Stimulated activated CD4-positive, alpha-beta T cell treated with anti-CD3 and anti-CD28 coated beads, TNF-alpha, amount 100 ng/mL, for 48 hours (primary cell): ENCODE results near the gene MAP3K15.

ENCODE experiments used
- DNase-seq, 3 donors: peaks; one replicate each; pipeline ENCODE4 v3.0.0-alpha.2; 2020; ENCODE audit warnings: low read depth in 3 of 3

Gene MAP3K15

GRCh38 chrX:19410259-19410658 is 105.0 kb downstream of the MAP3K15 start:
- no peak for DNase-seq

DNA sequence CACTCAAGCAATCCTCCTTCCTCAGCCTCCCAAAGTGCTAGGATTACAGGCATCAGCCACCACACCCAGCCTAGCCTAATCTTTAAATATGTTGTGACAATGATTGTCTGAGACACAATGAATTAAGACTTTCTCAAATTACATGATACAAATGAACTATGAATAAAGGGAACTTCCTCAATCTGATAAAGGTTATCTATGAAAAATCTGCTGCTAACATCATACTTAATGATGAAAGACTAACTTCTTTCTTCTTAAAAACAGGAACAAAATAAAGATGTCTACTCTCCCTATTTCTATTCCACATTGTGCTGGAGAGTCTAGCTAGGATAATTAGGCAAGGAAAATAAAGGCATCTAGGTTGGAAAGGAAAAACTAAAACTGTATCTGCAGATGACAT is 111.6 kb downstream of the MAP3K15 start:
- no peak for DNase-seq

GRCh38 chrX:19392703-19393102 is 122.6 kb downstream of the MAP3K15 start:
- DNase-seq: no peak

DNA sequence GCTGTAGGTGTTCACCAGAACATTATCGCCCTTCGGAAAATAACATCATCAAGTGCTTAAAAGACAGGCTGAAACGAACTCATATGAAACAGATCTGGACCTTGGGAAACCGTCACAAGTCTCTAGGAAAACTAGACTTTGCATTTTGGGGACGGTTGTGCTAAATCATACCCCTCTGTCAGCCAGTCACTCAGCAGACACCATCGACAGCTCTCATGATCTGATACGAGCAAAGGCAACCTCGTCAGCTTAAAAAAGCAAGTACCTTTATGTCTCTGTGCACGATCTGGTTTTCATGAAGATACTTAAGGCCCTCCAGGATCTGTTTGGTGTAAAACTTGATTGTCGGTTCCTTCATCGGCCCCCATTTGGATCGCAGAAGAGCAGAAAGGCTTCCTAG is 123.2 kb downstream of the MAP3K15 start:
- no peak for DNase-seq

DNA sequence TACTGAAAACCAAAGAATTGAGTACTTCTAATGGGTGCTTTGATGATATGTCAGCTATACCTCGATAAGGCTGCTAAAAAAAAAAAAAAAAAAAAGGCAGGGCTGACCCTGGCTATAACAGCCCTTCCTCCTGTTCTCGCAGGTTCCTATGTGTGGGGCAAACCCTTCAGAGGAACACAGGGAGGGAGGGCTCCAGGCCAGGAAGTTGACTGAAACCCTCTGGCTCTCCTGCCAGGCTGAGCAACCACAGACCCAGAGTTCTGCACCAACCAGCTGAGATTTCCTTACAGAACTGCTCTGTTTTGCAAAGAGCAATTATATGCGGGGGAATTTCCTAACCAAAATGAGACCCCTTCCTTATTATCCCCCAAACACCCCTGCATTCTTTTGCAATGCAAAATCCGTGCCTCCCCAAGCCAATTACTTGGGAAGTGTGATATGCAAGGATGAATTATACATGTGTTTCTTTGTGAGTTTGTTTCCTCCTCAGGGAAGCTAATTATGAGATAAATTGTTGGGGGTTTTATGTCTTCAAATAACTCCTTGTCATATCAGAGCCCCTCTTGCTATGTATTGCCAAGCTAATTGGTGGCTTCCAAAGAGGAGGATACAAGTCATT is 126.0 kb downstream of the MAP3K15 start:
- DNase-seq: no peak

- DNase-seq: no peak
Measured at GRCh38 chrX:19388741-19389140, 126.6 kb downstream of the MAP3K15 start.

DNA sequence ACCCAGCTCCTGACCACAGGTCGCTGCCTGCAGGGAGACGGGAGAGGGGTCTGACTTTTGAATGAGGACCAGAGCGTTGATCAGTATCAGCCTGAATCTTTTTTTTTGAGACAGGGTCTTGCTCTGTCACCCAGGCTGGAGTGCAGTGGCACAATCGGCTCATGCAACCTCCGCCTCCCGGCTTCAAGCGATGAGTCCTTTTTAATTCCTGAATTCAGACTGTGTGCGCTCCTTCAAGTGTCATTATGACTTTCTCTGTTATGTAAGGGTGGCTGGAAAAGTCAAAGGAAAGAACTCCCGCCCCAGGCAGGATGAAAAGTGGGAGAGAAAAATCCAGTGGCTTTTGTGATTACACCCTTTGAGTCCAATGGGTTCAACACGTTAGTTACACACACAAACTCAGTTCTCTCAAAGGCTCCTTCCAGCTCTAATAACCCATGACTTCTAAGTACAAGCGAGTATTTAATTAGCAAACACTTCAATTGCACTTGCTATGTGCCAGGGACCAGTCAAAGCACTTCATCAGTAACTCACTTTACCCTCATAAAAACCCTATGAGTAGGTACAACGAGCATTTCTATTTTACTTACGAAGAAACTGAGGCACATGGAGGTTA is 127.1 kb downstream of the MAP3K15 start:
- DNase-seq: no peak

DNA sequence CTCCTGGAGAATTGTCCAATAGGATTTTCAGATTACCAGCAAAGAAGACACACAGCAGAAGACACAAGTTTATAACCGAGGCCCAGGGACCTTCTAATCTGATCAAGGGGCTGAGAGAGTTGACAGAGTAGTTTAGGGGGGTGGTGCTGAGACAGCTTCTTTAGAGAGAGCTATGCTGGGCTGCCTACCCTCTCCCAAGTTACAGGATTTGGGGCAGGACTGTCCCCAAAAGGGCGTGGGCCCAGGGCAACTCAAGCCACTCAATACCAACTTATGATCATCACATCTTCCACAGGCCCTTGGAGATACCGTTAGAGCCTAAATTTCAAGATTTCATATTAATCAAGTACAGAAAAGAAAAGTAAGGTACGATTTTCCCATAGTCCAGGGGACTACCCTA is 128.6 kb downstream of the MAP3K15 start:
- no peak for DNase-seq

GRCh38 chrX:19382555-19383145 is 132.7 kb downstream of the MAP3K15 start:
- peak; percentile 16 to 67 (median 22) for DNase-seq

- no peak for DNase-seq
Measured at GRCh38 chrX:19381326-19381725, 134.0 kb downstream of the MAP3K15 start.

- DNase-seq: no peak
Measured at GRCh38 chrX:19377799-19378198, 137.5 kb downstream of the MAP3K15 start.

DNA sequence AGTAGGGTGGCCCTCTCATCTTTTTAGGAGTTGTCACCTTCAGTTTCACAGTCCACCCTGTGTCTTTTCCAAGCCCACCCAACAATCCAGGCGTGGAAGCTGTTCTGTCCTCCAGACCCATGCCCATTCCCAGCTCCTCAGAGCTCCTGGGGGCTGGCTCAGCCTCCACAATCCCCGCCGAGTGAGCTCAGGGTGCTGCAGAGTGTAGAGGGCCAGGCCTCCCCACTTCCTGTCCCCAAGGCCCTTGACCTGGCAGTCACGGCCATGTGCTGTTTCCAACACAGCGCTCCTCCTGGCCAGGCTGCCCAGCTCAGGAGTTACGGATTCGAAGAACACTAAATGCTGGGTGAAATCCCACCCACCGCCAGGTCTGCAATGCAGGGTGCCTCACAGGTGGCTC is 139.8 kb downstream of the MAP3K15 start:
- no peak for DNase-seq

- no peak for DNase-seq
Measured at GRCh38 chrX:19373351-19373891, 141.9 kb downstream of the MAP3K15 start.

- DNase-seq: no peak
Measured at GRCh38 chrX:19372547-19373331, 142.6 kb downstream of the MAP3K15 start.

GRCh38 chrX:19372170-19372546 is 143.2 kb downstream of the MAP3K15 start:
- peak; percentile 25 to 41 (median 26) for DNase-seq

DNA sequence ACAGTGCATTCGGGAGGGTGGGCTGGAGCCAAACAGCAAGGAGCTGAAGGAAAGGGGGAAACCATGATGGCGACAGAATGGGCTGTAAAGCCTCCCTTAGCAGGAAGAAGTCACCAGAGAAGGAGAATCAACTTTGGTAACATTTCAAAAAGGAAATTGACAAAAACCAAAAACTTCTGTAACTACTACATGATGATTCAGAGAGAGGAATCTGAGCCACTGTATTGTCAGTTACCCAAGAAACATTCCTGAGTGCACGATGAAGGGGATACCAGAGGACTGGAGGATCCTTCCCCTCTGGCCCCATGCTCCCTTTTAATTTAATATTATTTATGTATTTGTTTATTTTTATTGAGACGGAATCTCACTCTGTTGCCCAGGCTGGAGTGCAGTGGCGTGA is 145.2 kb downstream of the MAP3K15 start:
- DNase-seq: no peak

GRCh38 chrX:19368576-19368975 is 146.7 kb downstream of the MAP3K15 start:
- DNase-seq: no peak

GRCh38 chrX:19361701-19362100 is 153.6 kb downstream of the MAP3K15 start:
- no peak for DNase-seq

GRCh38 chrX:19360903-19361302 is 154.4 kb downstream of the MAP3K15 start:
- DNase-seq: no peak

GRCh38 chrX:19358521-19358920 is 156.8 kb downstream of the MAP3K15 start:
- no peak for DNase-seq

- DNase-seq: no peak
Measured at GRCh38 chrX:19354625-19355024, 160.7 kb downstream of the MAP3K15 start.

- DNase-seq: no peak
Measured at GRCh38 chrX:19350941-19351384, 164.3 kb downstream of the MAP3K15 start.
